DND-41 (cell line): ENCODE results near the gene PKHD1.
A peak's percentile ranks its signal among the peaks of the same experiment; 100 is the strongest.

Experiments
- ATAC-seq: fragments of 200-7000 bp; cut with Tn5 transposase; 3 replicates; pipeline ENCODE4 v1.9.1; 2021; ENCODE audit warnings: low read depth; ENCODE audit not compliant: insufficient read depth
- DNase-seq: peaks from one replicate; pipeline ENCODE4 v3.0.0-alpha.2; 2020
- H2AFZ ChIP-seq: 2 replicates; pipeline ENCODE4 v1.6.0; 2012; ENCODE audit warnings: low read depth, low read length
- H3K27ac ChIP-seq: 2 replicates; pipeline ENCODE4 v1.5.1; 2012; ENCODE audit warnings: low read length, inconsistent platforms
- H3K27me3 ChIP-seq: fragments of 200-600 bp; sonication (generic); 2 replicates; pipeline ENCODE4 v1.6.0; 2012; ENCODE audit warnings: low read length, mild to moderate bottlenecking, inconsistent platforms; ENCODE audit not compliant: insufficient read depth, poor library complexity
- H3K36me3 ChIP-seq: 2 replicates; pipeline ENCODE4 v1.5.1; 2012; ENCODE audit warnings: low read length, inconsistent platforms; ENCODE audit not compliant: insufficient read depth
- H3K4me1 ChIP-seq: 2 replicates; pipeline ENCODE4 v1.5.1; 2012; ENCODE audit warnings: mild to moderate bottlenecking, low read length; ENCODE audit not compliant: insufficient read depth
- H3K4me2 ChIP-seq: 2 replicates; pipeline ENCODE4 v1.6.0; 2012; ENCODE audit warnings: mild to moderate bottlenecking, moderate library complexity, low read length, inconsistent platforms; ENCODE audit not compliant: insufficient read depth
- H3K4me3 ChIP-seq, 2 experiments: fragments of 200-600 bp in 1 of 2; shearing (Covaris generic) in 1 of 2; 2 replicates each; pipeline ENCODE4 v1.5.1; 2012 to 2016; ENCODE audit warnings: inconsistent platforms in 2 of 2, low read length in 2 of 2, mild to moderate bottlenecking in 2 of 2, low read depth in 1 of 2, moderate library complexity in 1 of 2
- H3K79me2 ChIP-seq: 2 replicates; pipeline ENCODE4 v1.6.0; 2012; ENCODE audit warnings: low read length, inconsistent platforms; ENCODE audit not compliant: insufficient read depth
- H3K9ac ChIP-seq: 2 replicates; pipeline ENCODE4 v1.6.0; 2012; ENCODE audit warnings: low read depth, mild to moderate bottlenecking, inconsistent platforms, low read length, moderate library complexity
- H3K9me3 ChIP-seq: 2 replicates; pipeline ENCODE4 v1.5.1; 2012; ENCODE audit warnings: low read length, moderate library complexity, mild to moderate bottlenecking, inconsistent platforms; ENCODE audit not compliant: insufficient read depth, severe bottlenecking
- H4K20me1 ChIP-seq: 2 replicates; pipeline ENCODE4 v1.6.0; 2012; ENCODE audit warnings: low read length; ENCODE audit not compliant: insufficient read depth
- CTCF ChIP-seq: IDR thresholded peaks from 2 replicates; pipeline ENCODE4 v1.5.1; 2012; ENCODE audit warnings: borderline replicate concordance, low read length, moderate library complexity, mild to moderate bottlenecking; ENCODE audit not compliant: poor library complexity, severe bottlenecking; ENCODE audit errors: extremely low read depth
- EZH2 ChIP-seq: IDR thresholded peaks from 3 replicates; pipeline ENCODE4 v1.6.1; 2012; ENCODE audit warnings: borderline replicate concordance, low read depth, mild to moderate bottlenecking, moderate library complexity, low read length, inconsistent platforms; ENCODE audit not compliant: severe bottlenecking

Gene PKHD1

DNA sequence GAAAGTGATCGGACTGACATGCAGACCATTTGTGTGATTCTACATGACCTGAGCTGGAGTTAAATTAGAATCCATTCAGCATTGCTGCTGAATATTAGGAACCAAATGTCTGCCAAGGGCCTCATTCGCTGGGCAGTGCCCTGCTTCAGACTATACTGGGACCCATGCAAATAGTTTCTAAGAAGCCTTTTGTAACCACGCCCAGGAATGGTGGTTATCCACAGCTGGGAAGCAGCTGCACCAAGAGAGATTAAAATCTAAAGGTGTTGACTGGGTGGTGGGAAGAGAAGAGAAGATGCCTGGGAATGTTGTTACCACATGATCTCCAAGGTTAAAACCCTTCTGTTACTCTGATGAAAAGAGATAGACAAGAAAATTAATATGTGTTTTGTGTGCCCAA lies 156.8 kb downstream of the PKHD1 start:
- Histone ChIP-seq H3K4me3 (no peak overlapping the region), H3K27ac (peak overlapping the region; percentile 23), H3K36me3 (no peaks in the 10 kb centered on the region), H3K79me2 (no peaks in the 10 kb centered on the region), H3K4me1 (peaks cover 38% of the 10 kb centered on the region), H3K9ac (no peak overlapping the region), H3K9me3 (no peaks in the 10 kb centered on the region), H2AFZ (no peak overlapping the region), H3K27me3 (no peaks in the 10 kb centered on the region), H3K4me2 (no peak overlapping the region), H4K20me1 (no peaks in the 10 kb centered on the region)
- TF ChIP-seq CTCF (no peak), EZH2 (no peak)
- DNase-seq (peak; percentile 71), ATAC-seq (peak; percentile 84)

GRCh38 chr6:51929934-51930574 lies 157.4 kb downstream of the PKHD1 start:
- TF ChIP-seq EZH2, result no peak
- no peak for TF ChIP-seq CTCF
- H3K4me1 ChIP-seq, result peaks cover 38% of the 10 kb centered on the region
- H3K79me2 ChIP-seq, result no peaks in the 10 kb centered on the region
- H4K20me1 ChIP-seq, result no peaks in the 10 kb centered on the region
- ATAC-seq (peak; percentile 70), DNase-seq (peak; percentile 17)
- no peak overlapping the region for H3K4me3 ChIP-seq
- no peaks in the 10 kb centered on the region for H3K36me3 ChIP-seq
- H3K27ac ChIP-seq, result peak overlapping the region; percentile 23
- H3K4me2 ChIP-seq, result no peak overlapping the region
- no peak overlapping the region for H3K9ac ChIP-seq
- no peaks in the 10 kb centered on the region for H3K27me3 ChIP-seq
- peaks cover 3% of the 10 kb centered on the region for H3K9me3 ChIP-seq
- 0 out of 2 replicates have a peak overlapping the region, but pooled peaks have one; percentile 27 for H2AFZ ChIP-seq

GRCh38 chr6:51928320-51928719 lies 159.1 kb downstream of the PKHD1 start:
- Histone ChIP-seq H3K4me2 (no peak overlapping the region), H3K27me3 (no peaks in the 10 kb centered on the region), H3K4me3 (no peak overlapping the region), H2AFZ (no peak overlapping the region), H3K36me3 (no peaks in the 10 kb centered on the region), H4K20me1 (no peaks in the 10 kb centered on the region), H3K79me2 (no peaks in the 10 kb centered on the region), H3K27ac (no peak overlapping the region), H3K9ac (no peak overlapping the region), H3K4me1 (peaks cover 38% of the 10 kb centered on the region), H3K9me3 (peaks cover 5% of the 10 kb centered on the region)
- DNase-seq (no peak), ATAC-seq (no peak)
- TF ChIP-seq EZH2, result no peak
- no peak for TF ChIP-seq CTCF
